Caco-2 (cell line): ENCODE measurements around the gene TEKTIP1. TPM values are rescaled to one million over a fixed set of nuclear protein-coding genes. Genes with fewer than 3 reads are reported as not detected.

ENCODE experiments used
- BruUV-seq: library from RNA; stranded (reverse); fragments of 400-500 nt; replicated peaks from 2 replicates; lab custom pipeline; 2021; lab: Mats Ljungman, UMichigan
- CTCF ChIA-PET: fragments of 300-600 bp; sonication (Branson Sonifier 250); formaldehyde crosslinking; loops from one replicate; lab custom pipeline; 2022; ENCODE audit warnings: antibody characterized with exemption; lab: Charles Lee
- POLR2A ChIA-PET: fragments of 300-600 bp; sonication (Branson Sonifier 250); formaldehyde crosslinking; loops from one replicate; lab custom pipeline; 2022; ENCODE audit warnings: antibody characterized with exemption; lab: Charles Lee
- DNase-seq, 2 experiments: peaks; one replicate each; pipeline versions ENCODE4 v3.0.0 to v3.0.0-alpha.2; 2020 to 2022
- H3K27me3 ChIP-seq: replicated peaks from 2 replicates; pipeline ENCODE4 v1.6.0; 2011; ENCODE audit warnings: low read length; ENCODE audit not compliant: control insufficient read depth, insufficient read depth
- H3K36me3 ChIP-seq: 2 replicates; pipeline ENCODE4 v1.5.1; 2011; ENCODE audit warnings: low read length; ENCODE audit not compliant: control insufficient read depth, insufficient read depth
- H3K4me1 ChIP-seq: fragments of 250-450 bp; sonication (Bioruptor Pico); 2 replicates; pipeline ENCODE4 v1.5.1; 2020; ENCODE audit warnings: mild to moderate bottlenecking
- H3K4me3 ChIP-seq: 2 replicates; pipeline ENCODE4 v1.5.1; 2011; ENCODE audit warnings: low read depth, mild to moderate bottlenecking, control low read depth, low read length
- H3K9me3 ChIP-seq: fragments of 250-450 bp; sonication (Bioruptor Pico); 2 replicates; pipeline ENCODE4 v1.5.1; 2020; ENCODE audit warnings: mild to moderate bottlenecking, moderate library complexity
- H3K27ac Mint-ChIP-seq: one replicate; pipeline ENCODE4 v1.8.0; 2022; ENCODE audit warnings: mixed read lengths; ENCODE audit not compliant: unreplicated experiment
- H3K27me3 Mint-ChIP-seq: one replicate; pipeline ENCODE4 v1.8.0; 2022; ENCODE audit warnings: mixed read lengths; ENCODE audit not compliant: insufficient read depth, unreplicated experiment
- H3K36me3 Mint-ChIP-seq: one replicate; pipeline ENCODE4 v1.8.0; 2022; ENCODE audit warnings: mild to moderate bottlenecking, mixed read lengths; ENCODE audit not compliant: insufficient read depth, unreplicated experiment
- H3K4me1 Mint-ChIP-seq: one replicate; pipeline ENCODE4 v1.8.0; 2022; ENCODE audit warnings: low read depth, mixed read lengths; ENCODE audit not compliant: unreplicated experiment
- H3K4me3 Mint-ChIP-seq: one replicate; pipeline ENCODE4 v1.8.0; 2022; ENCODE audit warnings: mild to moderate bottlenecking, moderate library complexity, mixed read lengths; ENCODE audit not compliant: unreplicated experiment
- H3K9me3 Mint-ChIP-seq: one replicate; pipeline ENCODE4 v1.8.0; 2022; ENCODE audit warnings: mixed read lengths; ENCODE audit not compliant: unreplicated experiment
- intact Hi-C: fragments of 100-400 bp; cut with micrococcal nuclease; formaldehyde crosslinking; loops from one replicate; pipeline ENCODE4 v1.10.0; 2022; ENCODE audit not compliant: unreplicated experiment
- total RNA-seq: library from RNA; stranded (reverse); gene quantifications from 2 replicates; pipeline ENCODE4 v1.2.3, GENCODE V29; 2022
- TF ChIP-seq, protein P1 (sequence below), 2 experiments: fragments of 200-600 bp in 1 of 2; IDR thresholded peaks; 1 replicate in 1 of 2; 2 replicates in 1 of 2; pipeline versions ENCODE4 v1.5.1 to v1.8.0; 2011 to 2022; ENCODE audit warnings: antibody characterized with exemption in 1 of 2, control low read depth in 1 of 2, inconsistent platforms in 1 of 2, low read depth in 1 of 2, low read length in 1 of 2, mild to moderate bottlenecking in 1 of 2, moderate library complexity in 1 of 2; ENCODE audit not compliant: insufficient read depth in 1 of 2, severe bottlenecking in 1 of 2, unreplicated experiment in 1 of 2

The TEKTIP1 gene
- total RNA-seq, 1 experiment from 2014 or later = 1.5 TPM

DNA sequence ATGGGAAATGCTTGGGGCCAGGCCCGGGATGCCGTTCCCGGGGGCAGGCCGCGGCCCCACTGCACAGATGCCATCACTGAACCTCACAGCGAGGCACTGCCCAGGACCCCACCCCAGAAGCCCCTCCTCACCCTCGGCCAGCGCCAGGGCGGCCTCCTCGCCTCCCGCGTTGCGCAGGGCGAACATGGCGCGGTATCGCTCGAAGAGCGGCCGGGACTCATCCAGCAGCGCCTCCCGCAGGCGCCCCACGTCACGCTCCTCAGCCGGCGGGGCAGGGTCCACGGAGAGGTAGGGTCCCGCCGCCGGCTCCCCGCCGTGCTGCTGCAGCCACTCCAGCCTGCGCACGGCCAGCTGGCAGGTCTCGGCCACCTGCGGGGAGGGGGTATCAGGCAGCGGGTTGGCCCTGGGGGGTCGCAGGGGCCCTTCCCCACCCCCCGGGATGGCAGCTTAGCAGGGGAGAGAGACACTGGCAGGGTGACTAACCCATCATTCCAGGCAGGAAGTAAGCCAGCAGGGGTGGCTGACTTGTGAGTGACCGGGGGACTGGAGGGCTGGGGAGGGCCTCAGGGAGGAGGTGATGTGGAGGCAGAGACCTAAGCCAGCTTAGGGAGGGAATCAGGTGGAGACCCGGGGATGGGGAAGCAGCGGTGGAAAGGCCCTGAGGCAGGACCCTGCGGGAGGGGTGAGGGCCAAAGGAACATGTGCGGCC, 46.7 kb upstream of the TEKTIP1 start:
- no peak overlapping the region for H3K4me3 ChIP-seq
- intact Hi-C loops = no loop called here
- no peaks in the 10 kb centered on the region for H3K4me1 ChIP-seq
- no TSS peak for BruUV-seq
- ChIA-PET CTCF (interaction anchor here (0.5 kb wide), 1 partner anchor 13 kb away, joined by 12 read pairs; no protein-coding TSS in a partner anchor), POLR2A (no interaction called here)
- peaks cover 25% of the 10 kb centered on the region for H3K36me3 Mint-ChIP-seq
- peak overlapping the region; percentile 26 for H3K27ac Mint-ChIP-seq
- H3K4me1 Mint-ChIP-seq = no peaks in the 10 kb centered on the region
- TF ChIP-seq, protein P1, sequence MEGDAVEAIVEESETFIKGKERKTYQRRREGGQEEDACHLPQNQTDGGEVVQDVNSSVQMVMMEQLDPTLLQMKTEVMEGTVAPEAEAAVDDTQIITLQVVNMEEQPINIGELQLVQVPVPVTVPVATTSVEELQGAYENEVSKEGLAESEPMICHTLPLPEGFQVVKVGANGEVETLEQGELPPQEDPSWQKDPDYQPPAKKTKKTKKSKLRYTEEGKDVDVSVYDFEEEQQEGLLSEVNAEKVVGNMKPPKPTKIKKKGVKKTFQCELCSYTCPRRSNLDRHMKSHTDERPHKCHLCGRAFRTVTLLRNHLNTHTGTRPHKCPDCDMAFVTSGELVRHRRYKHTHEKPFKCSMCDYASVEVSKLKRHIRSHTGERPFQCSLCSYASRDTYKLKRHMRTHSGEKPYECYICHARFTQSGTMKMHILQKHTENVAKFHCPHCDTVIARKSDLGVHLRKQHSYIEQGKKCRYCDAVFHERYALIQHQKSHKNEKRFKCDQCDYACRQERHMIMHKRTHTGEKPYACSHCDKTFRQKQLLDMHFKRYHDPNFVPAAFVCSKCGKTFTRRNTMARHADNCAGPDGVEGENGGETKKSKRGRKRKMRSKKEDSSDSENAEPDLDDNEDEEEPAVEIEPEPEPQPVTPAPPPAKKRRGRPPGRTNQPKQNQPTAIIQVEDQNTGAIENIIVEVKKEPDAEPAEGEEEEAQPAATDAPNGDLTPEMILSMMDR (IDR thresholded peaks at IDR 0.05; ENCODE audit: insufficient read depth in 1 of 2, low read depth in 1 of 2, low read length in 1 of 2, severe bottlenecking in 1 of 2, unreplicated experiment in 1 of 2) = no peak
- no peak overlapping the region for H3K4me3 Mint-ChIP-seq
- H3K9me3 ChIP-seq = no peaks in the 10 kb centered on the region
- H3K36me3 ChIP-seq = no peaks in the 10 kb centered on the region
- DNase-seq = no peak
- no peaks in the 10 kb centered on the region for H3K9me3 Mint-ChIP-seq
- H3K27me3 Mint-ChIP-seq = no peaks in the 10 kb centered on the region
- no peaks in the 10 kb centered on the region for H3K27me3 ChIP-seq

GRCh38 chr19:3492919-3493318, 46.1 kb upstream of the TEKTIP1 start:
- BruUV-seq = no TSS peak
- intact Hi-C loops = no loop called here
- H3K36me3 ChIP-seq = no peaks in the 10 kb centered on the region
- no peak overlapping the region for H3K4me3 ChIP-seq
- Mint-ChIP-seq H3K27ac (peak overlapping the region; percentile 65), H3K36me3 (peaks cover 28% of the 10 kb centered on the region), H3K4me3 (no peak overlapping the region), H3K27me3 (no peaks in the 10 kb centered on the region), H3K9me3 (no peaks in the 10 kb centered on the region), H3K4me1 (peaks cover 2% of the 10 kb centered on the region)
- H3K4me1 ChIP-seq = no peaks in the 10 kb centered on the region
- CTCF ChIA-PET = no interaction called here
- TF ChIP-seq, protein P1 (IDR thresholded peaks at IDR 0.05; ENCODE audit: insufficient read depth in 1 of 2, low read depth in 1 of 2, low read length in 1 of 2, severe bottlenecking in 1 of 2, unreplicated experiment in 1 of 2) = no peak
- H3K9me3 ChIP-seq = no peaks in the 10 kb centered on the region
- no peaks in the 10 kb centered on the region for H3K27me3 ChIP-seq
- no peak for DNase-seq
- POLR2A ChIA-PET = no interaction called here

GRCh38 chr19:3493651-3494050, 45.3 kb upstream of the TEKTIP1 start:
- no peak overlapping the region for H3K4me3 ChIP-seq
- Mint-ChIP-seq H3K9me3 (no peaks in the 10 kb centered on the region), H3K27me3 (no peaks in the 10 kb centered on the region), H3K4me3 (no peak overlapping the region), H3K36me3 (peaks cover 31% of the 10 kb centered on the region), H3K27ac (peak overlapping the region; percentile 65), H3K4me1 (peaks cover 5% of the 10 kb centered on the region)
- intact Hi-C loops = no loop called here
- TF ChIP-seq, protein P1 (IDR thresholded peaks at IDR 0.05; ENCODE audit: insufficient read depth in 1 of 2, low read depth in 1 of 2, low read length in 1 of 2, severe bottlenecking in 1 of 2, unreplicated experiment in 1 of 2) = no peak
- POLR2A ChIA-PET = no interaction called here
- no peaks in the 10 kb centered on the region for H3K36me3 ChIP-seq
- peaks cover 3% of the 10 kb centered on the region; the same call in 1 of the 2 replicates for H3K4me1 ChIP-seq
- H3K27me3 ChIP-seq = no peaks in the 10 kb centered on the region
- no peak for DNase-seq
- H3K9me3 ChIP-seq = no peaks in the 10 kb centered on the region
- BruUV-seq = no TSS peak
- CTCF ChIA-PET = no interaction called here
